Tibial artery (tissue), 4 donors: ENCODE measurements around the gene PRKAG3.
"Not testable (repeated sequence)": the region's sequence is repeated elsewhere in the genome, so short reads cannot be mapped to it uniquely, and the experiment has no call there.

ENCODE experiments used
- DNase-seq, 2 donors: peaks; one replicate each; pipeline ENCODE4 v3.0.0-alpha.2; 2019
- H3K27ac ChIP-seq, 2 donors: fragments of 200-600 bp; sonication (generic) in 1 of 2; 1 replicate in 1 of 2; 2 replicates in 1 of 2; pipeline ENCODE4 v1.5.1; 2018 to 2019; ENCODE audit warnings: mild to moderate bottlenecking in 1 of 2
- H3K27me3 ChIP-seq, 2 donors: fragments of 200-600 bp; sonication (generic) in 1 of 2; one replicate each; pipeline versions ENCODE4 v1.5.1 to v1.6.0; 2016 to 2019
- H3K36me3 ChIP-seq, 3 donors: fragments of 200-600 bp; sonication (generic) in 2 of 3; one replicate each; pipeline ENCODE4 v1.5.1; 2016 to 2019; ENCODE audit warnings: mild to moderate bottlenecking in 2 of 3
- H3K4me1 ChIP-seq, 4 donors: fragments of 200-600 bp; sonication (generic) in 2 of 4; 1 replicate in 3 of 4; 2 replicates in 1 of 4; pipeline ENCODE4 v1.5.1; 2016 to 2019
- H3K4me3 ChIP-seq, 2 donors: fragments of 200-600 bp; sonication (generic) in 1 of 2; 1 replicate in 1 of 2; 2 replicates in 1 of 2; pipeline ENCODE4 v1.5.1; 2018 to 2019; ENCODE audit warnings: mild to moderate bottlenecking in 2 of 2
- H3K9me3 ChIP-seq, 3 donors: fragments of 200-600 bp; sonication (generic) in 1 of 3; one replicate each; pipeline ENCODE4 v1.5.1; 2016 to 2019
- CTCF ChIP-seq, 2 experiments: fragments of 200-600 bp in 1 of 2; fragments of 450-650 bp in 1 of 2; IDR thresholded peaks; one replicate each; pipeline ENCODE4 v1.5.1; 2017 to 2019; ENCODE audit warnings: antibody characterized with exemption in 2 of 2, mild to moderate bottlenecking in 1 of 2, moderate library complexity in 1 of 2
- intact Hi-C: fragments of 100-400 bp; cut with DNase I; formaldehyde crosslinking; loops from one replicate; pipeline ENCODE4 v1.15.0; 2023; ENCODE audit warnings: low total_unique reads

PRKAG3 gene

GRCh38 chr2:218777276-218777990 is 54.2 kb downstream of the PRKAG3 start:
- H3K36me3 ChIP-seq, result no peaks in the 10 kb centered on the region
- intact Hi-C loops, result no loop called here
- DNase-seq, result no peak
- H3K9me3 ChIP-seq, result no peaks in the 10 kb centered on the region
- no peak overlapping the region for H3K4me3 ChIP-seq
- H3K4me1 ChIP-seq, result peaks cover 0 to 9% (median 4%) of the 10 kb centered on the region in 4 donors
- no peaks in the 10 kb centered on the region for H3K27me3 ChIP-seq
- no peak overlapping the region for H3K27ac ChIP-seq
- no peak for TF ChIP-seq CTCF (IDR thresholded peaks at IDR 0.05)

- H3K4me1 ChIP-seq, result peaks cover 0 to 8% (median 4%) of the 10 kb centered on the region in 4 donors
- H3K27me3 ChIP-seq, result no peaks in the 10 kb centered on the region
- TF ChIP-seq CTCF (IDR thresholded peaks at IDR 0.05), result no peak
- H3K27ac ChIP-seq, result no peak overlapping the region
- intact Hi-C loops, result no loop called here
- no peaks in the 10 kb centered on the region for H3K9me3 ChIP-seq
- DNase-seq, result no peak
- no peak overlapping the region for H3K4me3 ChIP-seq
- H3K36me3 ChIP-seq, result no peaks in the 10 kb centered on the region
Measured at GRCh38 chr2:218776488-218776887, 55.1 kb downstream of the PRKAG3 start.

GRCh38 chr2:218773881-218774280 is 57.7 kb downstream of the PRKAG3 start:
- Histone ChIP-seq H3K9me3 (no peaks in the 10 kb centered on the region), H3K27ac (no peak overlapping the region), H3K4me1 (no peaks in the 10 kb centered on the region), H3K36me3 (no peaks in the 10 kb centered on the region), H3K27me3 (no peaks in the 10 kb centered on the region), H3K4me3 (no peak overlapping the region)
- no peak for DNase-seq
- intact Hi-C loops, result no loop called here
- no peak for TF ChIP-seq CTCF (IDR thresholded peaks at IDR 0.05)

DNA sequence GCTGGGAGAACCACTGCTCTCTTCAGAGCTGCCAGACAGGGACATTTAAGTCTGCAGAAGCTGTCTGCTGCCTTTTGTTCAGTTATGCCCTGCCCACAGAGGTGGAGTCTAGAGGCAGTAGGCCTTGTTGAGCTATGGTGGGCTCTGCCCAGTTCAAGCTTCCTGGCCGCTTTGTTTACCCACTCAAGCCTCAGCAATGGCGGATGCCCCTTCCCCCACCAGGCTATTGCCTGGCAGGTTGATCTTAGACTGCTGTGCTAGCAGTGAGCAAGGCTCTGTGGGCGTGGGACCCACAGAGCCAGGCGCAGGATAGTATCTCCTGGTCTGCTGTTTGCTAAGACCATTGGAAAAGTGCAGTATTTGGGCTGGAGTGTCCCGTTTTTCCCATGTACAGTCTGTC is 58.8 kb downstream of the PRKAG3 start:
- H3K4me1 ChIP-seq, H3K36me3 ChIP-seq, H3K4me3 ChIP-seq, H3K27ac ChIP-seq, H3K9me3 ChIP-seq, H3K27me3 ChIP-seq, DNase-seq, intact Hi-C loops: not testable (repeated sequence)
